GM03348 (cell line): ENCODE measurements around the gene SPATC1L.

Experiments used
- DNase-seq: peaks from one replicate; pipeline ENCODE4 v3.0.0; 2012; ENCODE audit warnings: low spot score

Gene SPATC1L

DNA sequence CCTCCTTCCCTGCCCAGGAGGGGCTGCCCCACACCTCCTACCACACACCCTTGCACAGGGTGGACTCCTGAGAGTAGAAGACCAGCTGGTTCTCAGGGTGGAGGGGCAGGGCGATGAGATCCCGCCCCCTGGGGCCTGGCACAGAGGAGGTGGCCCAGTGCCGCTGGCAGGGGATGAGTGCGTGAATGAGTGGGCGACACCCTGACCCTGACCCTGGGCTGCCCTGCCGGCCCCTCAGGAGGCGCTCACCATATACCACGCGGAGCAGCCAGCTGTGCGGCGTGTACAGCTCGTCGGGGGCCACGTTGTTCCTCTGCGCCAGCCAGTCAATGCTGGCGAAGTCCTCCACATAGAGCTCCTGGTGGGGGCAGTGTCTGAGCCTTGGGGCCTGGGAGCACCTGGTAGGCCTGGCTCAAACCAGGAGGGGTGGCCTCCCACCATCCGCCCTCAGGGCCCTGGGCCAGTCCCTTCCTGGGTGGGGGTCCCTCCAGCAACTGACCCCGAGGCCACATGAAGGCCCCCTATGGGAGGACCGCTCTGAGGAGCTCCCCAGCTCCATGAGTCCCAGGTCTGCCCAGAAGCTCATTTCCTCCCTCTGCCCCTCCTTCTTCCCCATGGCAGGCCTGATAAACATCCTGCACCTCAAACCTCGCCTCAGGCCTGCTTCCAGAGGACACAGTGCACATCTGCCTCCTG is 31.3 kb upstream of the SPATC1L start:
- no peak for DNase-seq

DNA sequence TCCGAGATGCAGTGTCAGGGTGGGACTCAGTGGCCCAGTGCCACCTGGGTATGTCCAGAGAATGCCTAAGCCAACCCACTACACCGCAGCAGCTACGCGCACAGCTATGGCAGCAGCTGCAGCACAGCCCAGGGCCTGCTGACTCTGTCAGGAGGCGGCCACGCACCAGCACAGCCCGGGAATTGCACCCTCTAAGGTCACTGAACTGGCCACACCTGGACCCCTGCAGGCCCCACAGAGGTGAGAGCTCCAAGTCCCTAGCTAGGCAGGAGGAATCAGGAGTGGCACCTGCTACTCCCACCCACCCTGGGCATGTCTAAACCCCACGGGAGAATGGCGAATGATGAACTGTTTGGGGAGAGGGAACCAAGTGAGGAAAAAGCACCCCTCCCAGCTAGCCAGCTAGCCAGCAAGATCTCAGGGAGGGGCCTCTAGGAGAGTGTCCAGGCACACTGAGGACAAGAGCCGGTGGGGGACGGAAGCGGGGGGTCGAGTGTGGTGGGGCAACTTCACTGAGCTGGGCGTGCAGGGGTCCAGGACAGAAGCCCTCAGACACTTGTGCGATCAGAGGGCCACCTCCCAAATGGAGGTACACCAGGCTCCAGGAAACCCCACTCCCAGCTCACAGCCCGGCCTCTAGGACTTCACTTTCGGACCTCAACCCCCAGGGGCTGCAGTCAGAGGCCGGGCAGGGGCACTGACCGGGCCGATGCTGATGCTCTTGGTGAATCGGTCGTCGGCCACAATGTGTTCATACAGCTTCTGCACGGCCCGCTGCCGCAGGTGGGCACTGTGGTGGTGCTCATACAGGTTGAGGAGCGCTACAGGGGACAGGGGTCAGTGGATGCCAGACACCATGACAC is 30.4 kb upstream of the SPATC1L start:
- DNase-seq = no peak

DNA sequence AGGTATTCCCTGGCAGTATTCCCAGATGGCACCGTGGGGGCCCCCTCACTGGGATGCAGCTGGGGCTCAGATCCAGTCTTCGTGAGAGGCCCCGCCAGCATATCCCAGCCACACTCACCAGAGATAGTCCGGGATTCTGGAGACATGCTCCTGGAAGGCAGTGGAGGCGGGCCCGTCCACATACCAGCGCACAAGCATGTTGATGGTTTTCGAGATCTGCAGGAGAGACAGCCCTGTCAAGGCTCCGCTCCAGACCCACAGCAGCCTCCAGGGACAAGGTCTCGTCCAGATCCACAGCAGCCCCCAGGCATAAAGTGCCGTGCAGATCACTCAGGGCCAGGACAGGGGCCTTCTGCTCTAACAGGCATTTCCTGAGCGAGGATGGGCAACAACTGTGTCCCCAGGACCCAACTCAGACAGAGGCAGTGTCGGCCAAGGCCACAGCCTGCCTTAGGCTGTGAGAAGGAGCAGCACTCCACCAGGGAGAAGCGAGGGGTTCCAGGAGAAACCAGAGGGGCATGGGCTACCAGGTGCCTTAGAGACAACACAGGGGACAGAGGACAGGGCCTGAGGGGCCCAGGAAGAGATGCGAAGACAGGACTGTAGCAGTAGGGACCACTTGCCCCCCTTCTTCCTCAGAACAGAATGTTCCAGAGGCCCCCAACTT is 29.5 kb upstream of the SPATC1L start:
- DNase-seq = no peak

DNA sequence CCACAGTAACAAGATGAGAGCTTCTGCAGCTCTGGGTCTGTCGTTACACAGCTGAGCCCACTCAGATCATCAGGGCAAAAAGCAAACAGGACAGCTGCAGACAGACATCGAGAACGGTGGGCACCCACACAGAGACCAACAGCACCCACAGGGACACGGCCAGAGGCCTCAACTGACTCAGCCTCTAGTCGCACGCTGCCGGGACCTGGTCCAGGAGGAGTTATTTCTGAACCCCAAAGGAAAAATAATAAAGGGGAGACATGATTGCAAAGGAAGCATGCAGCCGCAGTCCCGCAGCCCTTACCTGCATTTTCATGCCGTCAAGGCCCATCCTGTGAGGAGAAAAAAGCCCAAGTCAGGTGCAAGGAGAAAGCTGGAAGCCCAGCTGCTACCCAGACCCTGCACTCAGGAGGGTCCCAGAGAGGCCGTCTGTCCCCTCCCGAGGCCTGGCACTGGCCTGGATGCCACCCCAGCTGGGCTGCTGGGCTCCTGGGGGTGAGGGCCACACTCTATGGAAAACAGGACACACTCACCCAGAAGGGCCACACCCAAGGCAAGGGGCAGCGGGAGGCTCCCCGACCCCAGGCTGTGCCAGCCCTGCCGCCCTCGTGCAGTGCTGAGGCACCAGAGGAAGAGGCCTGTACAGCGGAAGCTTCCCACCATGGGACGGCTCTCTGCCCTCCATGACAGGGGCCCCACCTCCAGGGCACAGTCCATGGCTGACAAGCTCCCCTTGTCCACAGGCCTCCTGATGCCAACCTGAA is 28.6 kb upstream of the SPATC1L start:
- DNase-seq = no peak

DNA sequence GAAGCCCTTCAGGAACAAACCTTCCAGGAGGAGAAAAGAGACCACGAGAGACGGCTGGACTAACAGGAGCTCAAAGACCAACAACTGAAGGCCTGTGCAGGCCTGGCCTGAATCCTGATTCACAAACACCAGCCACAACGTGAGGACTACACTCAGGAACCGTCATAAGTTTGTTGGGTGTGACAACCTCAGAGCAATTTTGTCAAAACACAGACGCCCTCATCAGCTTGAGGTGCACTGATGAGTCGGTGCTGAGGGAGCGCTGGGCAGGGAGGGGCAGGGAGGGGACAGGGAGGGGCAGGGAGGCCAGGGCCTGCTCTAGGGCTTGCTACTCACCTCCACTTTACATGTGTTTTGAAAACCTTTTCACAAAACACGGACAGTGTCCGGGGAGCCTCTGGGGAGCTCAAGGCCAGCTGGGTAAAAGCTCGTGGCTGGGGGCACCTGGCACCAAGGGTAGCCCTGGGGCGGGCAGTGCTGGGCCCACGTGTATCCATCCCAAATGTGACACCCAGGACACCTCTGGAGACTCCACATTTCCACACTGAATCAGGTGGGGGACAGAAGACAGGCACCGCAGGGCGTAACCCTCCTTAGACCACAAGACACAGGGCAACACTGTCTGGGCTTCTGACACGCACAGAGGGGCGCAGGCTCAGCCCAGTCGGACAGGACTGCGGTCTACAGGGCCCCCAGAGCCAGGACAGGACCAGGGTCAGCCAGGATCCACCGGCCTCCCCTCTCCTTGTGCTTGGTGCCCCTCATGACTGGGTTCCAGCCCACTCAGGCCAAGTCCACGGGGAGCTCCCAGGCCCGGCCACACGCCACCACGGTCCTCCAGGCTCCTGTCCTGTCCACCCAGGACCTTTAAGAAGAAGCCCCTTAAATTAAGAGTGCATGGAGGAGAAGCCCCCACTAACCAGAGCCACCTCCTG is 27.8 kb upstream of the SPATC1L start:
- DNase-seq = no peak

DNA sequence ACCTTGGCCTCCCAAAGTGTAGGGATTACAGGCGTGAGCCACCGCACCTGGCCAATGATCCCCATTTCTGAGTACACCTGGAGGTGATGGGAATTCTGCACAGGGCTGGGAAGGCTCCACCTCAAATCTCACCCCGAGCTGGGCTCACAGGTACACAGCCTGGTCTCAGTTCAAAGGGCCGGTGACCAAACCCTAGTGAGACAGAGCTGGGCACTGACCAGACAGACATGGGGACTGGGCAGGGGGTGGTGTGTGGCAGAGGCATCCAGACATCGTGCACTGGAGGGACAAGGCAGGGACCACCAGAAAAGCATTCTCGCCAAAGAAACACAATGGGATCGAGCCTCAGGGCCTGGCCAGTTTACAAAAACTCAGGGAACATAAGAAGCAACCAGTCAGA is 27.1 kb upstream of the SPATC1L start:
- DNase-seq = no peak

DNA sequence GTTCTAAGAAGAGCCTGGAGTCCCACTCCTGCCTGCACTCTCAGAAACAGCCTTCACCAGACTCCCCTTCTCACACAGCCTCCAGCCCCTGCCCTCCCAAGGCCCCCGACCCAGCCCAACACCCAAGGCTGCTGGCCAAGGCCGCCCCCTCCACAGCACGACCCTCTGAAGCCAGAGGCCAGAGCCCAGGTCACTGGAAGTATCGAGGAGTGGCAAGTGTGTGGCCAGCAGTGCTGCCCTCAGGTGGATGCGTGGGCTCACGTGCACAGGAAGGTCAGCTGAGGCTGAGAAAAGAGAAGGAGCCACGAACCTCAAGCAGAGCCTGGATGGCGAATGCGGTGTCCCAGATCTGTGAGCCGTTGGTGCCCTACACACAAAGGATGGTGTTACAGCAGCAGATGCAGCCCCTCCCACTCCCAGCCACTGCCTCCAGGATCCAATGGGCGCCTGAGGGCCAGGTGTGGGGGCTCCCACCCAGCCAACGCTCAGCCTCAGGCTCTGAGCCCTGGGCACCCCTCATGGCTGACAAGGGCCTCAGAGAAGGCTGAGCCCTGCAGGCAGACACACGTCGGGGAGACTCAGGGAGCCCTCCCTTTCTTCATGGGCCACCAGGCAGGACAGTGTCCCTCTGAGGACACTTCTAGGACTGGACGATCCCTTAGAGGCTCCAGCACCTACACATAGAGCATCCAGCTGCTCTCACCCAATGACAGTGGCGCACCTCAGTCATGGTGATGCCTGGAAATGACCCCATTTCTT is 26.3 kb upstream of the SPATC1L start:
- DNase-seq = no peak

DNA sequence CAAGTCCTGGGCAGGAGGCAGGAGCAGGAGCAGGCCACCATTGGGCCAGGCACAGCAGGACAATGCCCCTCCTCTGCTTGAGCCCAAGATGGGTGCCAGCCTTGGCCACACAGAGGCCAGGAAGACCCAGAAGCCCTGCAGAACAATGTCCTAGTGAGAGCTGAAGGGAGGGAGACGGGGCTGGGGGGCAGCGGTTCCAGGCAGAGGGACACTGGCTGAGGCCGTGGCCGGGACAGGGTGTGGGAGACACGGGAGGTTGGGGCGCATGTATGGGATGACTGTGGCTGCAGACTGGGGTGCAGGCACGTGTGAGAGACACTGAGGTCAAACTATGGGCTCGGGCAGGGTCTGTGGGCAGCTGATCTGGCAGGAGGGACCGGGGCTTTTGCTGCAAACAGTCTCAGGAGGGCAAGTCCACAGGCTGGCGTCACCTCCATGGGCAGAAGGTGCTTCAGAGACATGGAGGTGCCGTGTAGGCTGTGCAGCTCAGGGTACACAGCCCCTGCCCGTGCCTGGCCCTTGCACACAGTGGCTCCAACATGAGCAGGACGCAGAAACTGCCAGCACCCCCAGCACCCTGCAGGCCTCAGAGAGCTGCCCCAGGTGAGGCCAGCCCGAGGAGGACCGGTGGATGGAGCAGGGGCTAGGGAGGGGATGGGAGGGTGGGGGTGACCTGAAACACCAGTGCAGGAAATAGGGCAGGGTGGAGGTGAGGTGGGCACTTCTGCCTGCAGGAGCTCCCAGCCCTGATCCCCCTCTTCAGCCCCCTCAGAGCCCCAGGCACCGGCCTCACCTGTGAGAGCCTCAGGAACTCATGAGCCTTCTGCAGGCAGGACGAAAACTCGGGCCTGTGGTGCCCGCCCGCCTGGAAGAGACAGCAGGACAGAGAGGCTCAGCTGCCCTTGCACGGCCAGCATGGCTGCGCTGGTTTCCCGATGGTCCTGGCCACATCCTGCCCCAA is 24.8 kb upstream of the SPATC1L start:
- no peak for DNase-seq

DNA sequence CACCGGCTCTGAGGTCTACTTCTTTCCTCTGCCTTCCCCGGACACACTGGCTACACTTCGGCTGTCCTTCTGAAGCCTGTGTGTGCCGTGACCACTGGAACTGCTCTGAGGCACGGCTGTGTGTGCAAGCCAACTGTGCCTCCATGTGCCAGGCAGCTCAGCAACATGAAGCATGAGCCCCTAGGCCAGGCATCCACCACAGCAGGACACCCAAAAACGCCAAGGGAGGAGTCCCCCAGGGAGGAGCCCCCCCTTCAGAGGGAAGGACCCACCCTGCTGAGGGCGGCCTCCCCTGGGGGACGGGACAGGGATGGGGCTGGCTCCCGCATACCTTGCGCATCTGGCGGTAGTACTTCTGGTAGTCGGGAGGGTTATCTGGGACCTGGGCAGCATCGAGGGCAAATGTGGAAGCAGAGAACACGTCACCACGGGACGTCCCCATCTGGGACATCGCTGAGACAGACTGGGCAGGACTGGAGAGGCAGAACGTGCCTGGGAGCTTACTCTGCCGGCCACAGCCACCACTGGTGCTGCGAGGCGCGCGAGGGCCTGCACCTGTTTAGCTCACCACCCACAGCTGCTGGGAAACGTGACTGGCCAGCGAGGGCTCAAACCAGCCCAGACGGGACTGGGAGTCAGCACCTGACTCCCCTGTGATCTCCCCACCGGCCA is 23.8 kb upstream of the SPATC1L start:
- no peak for DNase-seq

DNA sequence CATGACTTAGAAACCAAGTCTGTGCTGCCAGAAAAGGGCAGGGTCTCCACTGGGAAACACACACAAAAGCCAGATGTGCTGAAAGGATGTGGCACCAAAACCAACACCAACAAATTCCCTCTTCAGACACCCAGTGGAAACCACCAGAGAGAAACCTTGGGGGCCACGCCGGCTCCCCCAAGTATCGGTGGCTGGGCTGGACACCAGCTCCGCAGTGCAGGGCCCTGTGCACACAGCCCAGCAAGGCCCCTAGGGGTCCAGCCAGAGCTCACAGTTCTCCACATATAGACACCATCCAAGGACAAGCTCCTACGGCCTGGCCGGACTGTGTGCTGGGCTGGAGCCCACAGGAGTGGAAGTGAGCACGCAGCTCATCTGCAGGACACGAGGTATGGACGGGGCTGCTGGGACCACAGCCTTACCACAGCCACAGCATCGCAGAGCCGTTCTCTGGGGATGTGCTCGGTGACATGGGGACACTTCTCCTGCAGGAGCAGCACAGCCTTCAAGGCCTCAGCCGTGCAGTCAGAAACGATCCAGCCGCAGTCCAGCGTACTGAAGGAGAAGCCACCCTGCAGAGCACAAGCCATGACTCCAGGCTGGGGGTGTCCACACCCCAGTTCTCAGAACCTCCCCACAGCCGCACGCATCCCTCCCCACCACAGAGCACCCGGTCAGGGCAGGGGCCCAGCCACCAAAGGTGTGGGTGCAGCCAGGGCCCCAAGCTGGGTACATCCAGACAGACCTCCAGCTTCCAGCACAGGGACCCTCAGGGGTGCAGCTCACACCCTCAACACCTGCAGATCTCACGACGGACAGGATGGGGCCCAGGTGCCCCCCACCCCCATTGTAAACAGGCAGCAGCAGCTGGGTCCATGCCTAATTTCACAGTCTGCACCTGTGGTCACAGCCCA is 23.0 kb upstream of the SPATC1L start:
- no peak for DNase-seq

DNA sequence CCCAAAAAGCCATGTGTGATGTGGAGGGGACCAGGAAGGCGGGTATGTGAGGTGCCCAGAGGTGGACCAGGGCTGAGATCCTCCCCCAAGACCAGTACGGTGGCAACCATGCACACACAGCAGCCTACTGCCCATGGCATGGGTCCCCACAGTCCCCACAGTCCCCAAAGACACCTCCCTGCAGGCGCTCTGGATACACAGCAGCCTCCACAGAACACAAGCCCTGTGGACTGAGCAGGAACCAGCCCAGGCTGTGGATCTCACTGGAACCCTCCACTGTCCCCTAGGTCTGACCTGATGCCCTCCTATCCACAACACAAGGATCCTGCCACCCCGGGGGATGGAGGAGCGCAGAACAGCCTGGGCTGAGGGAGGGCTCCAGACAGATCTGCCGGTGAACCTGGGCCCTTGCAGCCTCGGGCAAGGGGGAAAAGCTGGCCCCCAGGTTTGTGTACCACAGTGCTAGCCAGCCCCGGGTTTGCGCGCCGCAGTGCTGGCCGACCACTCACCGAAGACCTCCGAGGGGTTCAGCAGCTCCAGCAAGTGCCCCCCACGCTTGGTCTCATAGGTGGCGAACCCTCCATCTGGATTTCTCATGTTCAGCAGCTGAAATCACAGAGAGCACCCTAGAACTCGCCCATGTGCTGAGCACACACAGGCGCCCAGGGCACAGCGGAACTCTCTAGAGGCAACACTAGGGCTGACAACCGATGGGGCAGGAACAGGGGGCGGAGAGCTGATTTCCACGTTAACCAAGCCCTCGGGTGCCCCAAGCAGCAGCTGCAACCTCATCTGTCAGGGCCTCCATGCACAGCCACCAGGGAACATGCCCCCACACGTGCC is 22.1 kb upstream of the SPATC1L start:
- DNase-seq = no peak

DNA sequence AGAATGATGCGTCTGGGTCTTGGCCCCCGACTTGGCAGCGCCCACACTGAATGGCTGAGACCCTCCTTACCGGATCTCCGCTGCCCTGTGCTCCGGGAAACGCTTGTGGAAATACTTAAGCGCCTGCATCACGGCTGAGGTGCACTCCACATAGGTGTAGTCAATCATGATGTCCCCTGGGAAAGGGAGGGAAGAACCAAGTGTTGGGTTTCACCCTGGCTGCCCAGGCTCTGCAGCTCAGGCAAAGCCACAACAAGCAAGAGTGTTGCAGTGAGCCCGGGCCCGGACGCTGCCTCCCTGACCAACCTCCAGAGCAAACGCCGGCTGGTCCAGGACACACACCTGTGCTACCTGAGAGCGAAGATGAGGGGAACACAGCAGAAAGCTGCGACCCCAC is 21.5 kb upstream of the SPATC1L start:
- no peak for DNase-seq

DNA sequence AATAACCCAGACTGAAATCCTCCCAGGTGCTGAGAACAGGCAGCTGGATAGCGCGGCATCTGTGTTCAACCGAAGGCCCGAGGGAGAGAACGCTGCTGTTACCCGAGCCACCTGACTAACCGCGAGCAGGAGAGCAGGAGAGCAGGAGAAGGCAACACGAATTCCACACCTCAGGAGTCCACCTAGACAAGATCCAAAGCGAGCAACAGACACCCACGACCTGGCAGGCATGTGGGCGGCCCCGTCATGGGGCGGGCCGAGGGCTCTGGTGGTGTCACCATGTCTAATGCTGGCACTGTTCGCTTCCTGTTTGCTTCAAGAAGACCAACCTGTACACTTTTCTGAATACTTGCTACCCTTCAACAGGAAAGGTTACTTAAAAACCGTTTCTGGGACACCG is 20.9 kb upstream of the SPATC1L start:
- no peak for DNase-seq

DNA sequence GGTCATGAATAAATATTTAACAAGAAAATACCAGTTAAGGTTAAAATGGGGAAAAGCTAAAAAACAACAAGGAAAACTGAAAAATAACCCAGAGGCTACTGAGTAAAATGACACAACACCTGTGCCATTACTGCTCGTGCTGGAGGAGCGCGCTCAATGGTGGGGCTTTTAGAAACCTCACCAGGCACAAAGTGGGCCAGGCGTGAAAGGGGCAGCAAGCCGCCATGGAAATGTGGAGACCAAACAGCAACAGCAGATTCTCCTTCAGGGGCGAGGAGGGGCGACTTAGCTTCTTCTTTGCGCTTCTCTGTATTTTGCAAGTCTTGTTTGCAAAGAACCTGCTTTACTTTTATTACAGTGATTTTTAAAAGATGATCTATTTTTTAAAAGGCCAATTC is 18.9 kb upstream of the SPATC1L start:
- no peak for DNase-seq

DNA sequence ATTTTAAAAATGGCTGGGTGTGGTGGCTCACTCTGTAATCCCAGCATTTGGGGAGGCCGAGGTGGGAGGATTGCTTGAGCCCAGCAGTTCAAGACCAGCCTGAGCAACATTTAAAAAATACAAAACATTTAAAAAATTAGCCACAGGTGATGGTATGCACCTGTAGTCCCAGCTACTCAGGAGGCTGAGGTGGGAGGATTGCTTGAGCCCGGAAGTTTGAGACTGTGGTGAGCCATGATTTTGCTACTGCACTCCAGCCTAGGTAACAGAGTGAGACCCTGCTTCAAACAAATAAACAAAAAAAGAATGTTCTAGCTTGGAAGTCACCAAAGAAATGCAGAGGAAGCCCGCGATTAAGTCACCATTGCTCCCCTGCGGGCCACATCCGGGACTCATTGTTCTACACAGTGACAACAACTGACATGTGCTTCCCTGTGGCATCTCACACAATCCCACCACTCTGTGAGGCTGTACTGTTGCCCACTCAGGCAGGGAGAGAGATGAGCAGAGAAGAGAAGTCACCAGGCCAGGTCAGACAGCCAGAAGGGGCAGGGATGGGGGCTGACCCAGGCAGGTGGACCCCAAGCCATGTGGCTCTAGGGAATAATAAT is 18.4 kb upstream of the SPATC1L start:
- DNase-seq = no peak
